NCI-H1436 (cell line): Measurements from ENCODE around the gene PCYOX1L.
"Not testable (repeated sequence)": the region's sequence is repeated elsewhere in the genome, so short reads cannot be mapped to it uniquely, and the experiment has no call there.

ENCODE experiments used
- DNase-seq: peaks from one replicate; lab custom pipeline; 2025; lab: John Stamatoyannopoulos, UW

Gene PCYOX1L

GRCh38 chr5:149387081-149387631, 29.3 kb downstream of the PCYOX1L start:
- no peak for DNase-seq

GRCh38 chr5:149387982-149388381, 30.1 kb downstream of the PCYOX1L start:
- DNase-seq: no peak

GRCh38 chr5:149388498-149389190, 30.8 kb downstream of the PCYOX1L start:
- DNase-seq: no peak

- DNase-seq: no peak
Measured at GRCh38 chr5:149389552-149390495, 32.0 kb downstream of the PCYOX1L start.

GRCh38 chr5:149391076-149391475, 33.2 kb downstream of the PCYOX1L start:
- not testable (repeated sequence) for DNase-seq

GRCh38 chr5:149391524-149391923, 33.7 kb downstream of the PCYOX1L start:
- no peak for DNase-seq

- no peak for DNase-seq
Measured at GRCh38 chr5:149392718-149393117, 34.9 kb downstream of the PCYOX1L start.

- not testable (repeated sequence) for DNase-seq
Measured at GRCh38 chr5:149394996-149395395, 37.1 kb downstream of the PCYOX1L start.

- DNase-seq: no peak
Measured at GRCh38 chr5:149397530-149397929, 39.7 kb downstream of the PCYOX1L start.

- not testable (repeated sequence) for DNase-seq
Measured at GRCh38 chr5:149398747-149399266, 41.0 kb downstream of the PCYOX1L start.

- no peak for DNase-seq
Measured at GRCh38 chr5:149399775-149400174, 41.9 kb downstream of the PCYOX1L start.

- no peak for DNase-seq
Measured at GRCh38 chr5:149400304-149400703, 42.5 kb downstream of the PCYOX1L start.

- DNase-seq: no peak
Measured at GRCh38 chr5:149401051-149401450, 43.2 kb downstream of the PCYOX1L start.

GRCh38 chr5:149402291-149402690, 44.4 kb downstream of the PCYOX1L start:
- no peak for DNase-seq

- no peak for DNase-seq
Measured at GRCh38 chr5:149403923-149404745, 46.3 kb downstream of the PCYOX1L start.

GRCh38 chr5:149404746-149405549, 47.1 kb downstream of the PCYOX1L start:
- DNase-seq: no peak

- DNase-seq: no peak
Measured at GRCh38 chr5:149405550-149406202, 47.8 kb downstream of the PCYOX1L start.

- no peak for DNase-seq
Measured at GRCh38 chr5:149406203-149406978, 48.5 kb downstream of the PCYOX1L start.

- DNase-seq: no peak
Measured at GRCh38 chr5:149406979-149407306, 49.1 kb downstream of the PCYOX1L start.
